ENCODE results near the gene GDAP2. TPM values are rescaled to one million over a fixed set of nuclear protein-coding genes. Genes with fewer than 3 reads are reported as not detected.

Gene GDAP2, protein sequence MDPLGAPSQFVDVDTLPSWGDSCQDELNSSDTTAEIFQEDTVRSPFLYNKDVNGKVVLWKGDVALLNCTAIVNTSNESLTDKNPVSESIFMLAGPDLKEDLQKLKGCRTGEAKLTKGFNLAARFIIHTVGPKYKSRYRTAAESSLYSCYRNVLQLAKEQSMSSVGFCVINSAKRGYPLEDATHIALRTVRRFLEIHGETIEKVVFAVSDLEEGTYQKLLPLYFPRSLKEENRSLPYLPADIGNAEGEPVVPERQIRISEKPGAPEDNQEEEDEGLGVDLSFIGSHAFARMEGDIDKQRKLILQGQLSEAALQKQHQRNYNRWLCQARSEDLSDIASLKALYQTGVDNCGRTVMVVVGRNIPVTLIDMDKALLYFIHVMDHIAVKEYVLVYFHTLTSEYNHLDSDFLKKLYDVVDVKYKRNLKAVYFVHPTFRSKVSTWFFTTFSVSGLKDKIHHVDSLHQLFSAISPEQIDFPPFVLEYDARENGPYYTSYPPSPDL
- total RNA-seq: 17.6 and 25.5 TPM in 2 replicates

DNA sequence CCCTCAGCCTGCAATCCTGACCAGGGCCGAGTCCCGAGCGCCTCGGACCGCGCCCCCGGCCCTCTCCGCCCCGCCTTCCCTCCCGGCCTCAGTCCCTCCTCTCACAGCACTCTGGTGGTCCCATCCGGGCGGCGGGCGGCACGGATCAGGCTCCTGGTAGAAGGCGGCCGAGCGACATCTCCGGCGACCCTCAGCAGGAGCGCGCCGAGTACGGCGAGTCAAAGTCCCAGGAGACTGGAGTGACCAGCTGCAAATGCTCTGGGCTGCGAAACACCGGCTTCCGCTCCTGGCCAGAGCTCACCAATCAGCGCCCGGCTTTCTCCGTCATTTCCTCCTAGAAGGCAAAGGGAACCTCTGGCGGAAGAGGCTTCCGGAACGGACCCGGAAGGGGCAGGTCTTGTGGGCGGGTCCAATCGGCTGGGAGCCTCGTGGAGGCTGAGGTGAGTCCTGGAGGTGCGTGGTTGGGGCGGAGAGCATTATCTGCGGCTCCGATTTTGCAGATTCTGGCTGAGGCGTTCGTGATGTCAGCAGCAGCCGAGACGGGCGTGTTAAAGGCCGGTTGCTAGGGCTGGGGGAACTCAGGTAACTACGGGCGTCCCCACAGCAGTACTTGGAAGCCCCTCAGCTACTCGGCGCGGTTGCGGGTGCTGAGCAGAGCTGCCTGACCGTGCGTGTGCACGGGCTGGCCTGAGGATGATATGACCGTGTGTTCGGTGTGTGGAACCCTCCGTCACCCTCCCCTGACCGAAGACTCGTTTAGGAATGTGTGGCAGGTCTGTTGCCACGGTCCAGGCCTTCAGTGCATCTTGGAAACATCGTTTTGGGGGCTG, at the start of gene GDAP2, which contains the start of gene WDR3:
GDAP2 (minus strand) TSS at position 279 of the 830 bp plus-strand sequence. CDS start 9,264 bp downstream, outside the sequence.
WDR3 (plus strand) TSS at position 397 of the 830 bp plus-strand sequence. CDS start 3,581 bp downstream, outside the sequence.

Other genes with a start within 250 kb of the GDAP2 start
- 17.6 and 31.0 TPM in 2 replicates for gene WDR3, start 118 bp upstream of the GDAP2 start, total RNA-seq

Data from vein endothelial cell (primary cell).